Measurements from ENCODE around the gene LARGE1. TPM values are rescaled to one million over a fixed set of nuclear protein-coding genes. Genes with fewer than 3 reads are reported as not detected.

Gene LARGE1
- total RNA-seq, 4 donors from 2014 or later = 24.9 to 51.0 (median 32.7) TPM

DNA sequence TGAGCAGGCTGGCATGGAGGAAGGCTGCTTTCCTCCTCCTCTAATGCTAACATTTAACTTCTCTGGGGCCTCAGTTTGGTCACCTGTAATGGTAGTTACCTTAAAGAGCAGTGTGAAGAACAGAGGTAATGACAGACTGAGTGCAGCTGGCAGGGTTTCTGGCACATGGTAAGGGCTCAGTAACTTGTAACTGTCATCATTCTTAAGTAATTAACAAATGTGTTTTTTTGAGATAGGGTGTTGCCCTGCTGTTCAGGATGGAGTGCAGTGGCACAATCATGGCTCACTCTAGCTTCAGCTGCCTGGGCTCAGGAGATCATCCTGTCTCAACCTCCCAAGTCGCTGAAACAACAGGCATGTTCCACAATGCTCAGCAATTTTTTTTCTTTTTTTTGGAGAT is 620.1 kb downstream of the LARGE1 start:
- TF ChIP-seq EP300 (IDR thresholded peaks at IDR 0.05) = no peak
- TF ChIP-seq, protein P1, sequence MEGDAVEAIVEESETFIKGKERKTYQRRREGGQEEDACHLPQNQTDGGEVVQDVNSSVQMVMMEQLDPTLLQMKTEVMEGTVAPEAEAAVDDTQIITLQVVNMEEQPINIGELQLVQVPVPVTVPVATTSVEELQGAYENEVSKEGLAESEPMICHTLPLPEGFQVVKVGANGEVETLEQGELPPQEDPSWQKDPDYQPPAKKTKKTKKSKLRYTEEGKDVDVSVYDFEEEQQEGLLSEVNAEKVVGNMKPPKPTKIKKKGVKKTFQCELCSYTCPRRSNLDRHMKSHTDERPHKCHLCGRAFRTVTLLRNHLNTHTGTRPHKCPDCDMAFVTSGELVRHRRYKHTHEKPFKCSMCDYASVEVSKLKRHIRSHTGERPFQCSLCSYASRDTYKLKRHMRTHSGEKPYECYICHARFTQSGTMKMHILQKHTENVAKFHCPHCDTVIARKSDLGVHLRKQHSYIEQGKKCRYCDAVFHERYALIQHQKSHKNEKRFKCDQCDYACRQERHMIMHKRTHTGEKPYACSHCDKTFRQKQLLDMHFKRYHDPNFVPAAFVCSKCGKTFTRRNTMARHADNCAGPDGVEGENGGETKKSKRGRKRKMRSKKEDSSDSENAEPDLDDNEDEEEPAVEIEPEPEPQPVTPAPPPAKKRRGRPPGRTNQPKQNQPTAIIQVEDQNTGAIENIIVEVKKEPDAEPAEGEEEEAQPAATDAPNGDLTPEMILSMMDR (IDR thresholded peaks at IDR 0.05) = no peak
- TF ChIP-seq POLR2A (IDR thresholded peaks at IDR 0.05) = no peak
- H3K9me3 ChIP-seq = no peaks in the 10 kb centered on the region
- H3K4me3 ChIP-seq = no peak overlapping the region
- 57 to 70% methylated on average over 1 of the region's 1 CpG for WGBS, 2 donors
- H3K27me3 ChIP-seq = no peaks in the 10 kb centered on the region
- H3K27ac ChIP-seq = no peak overlapping the region
- H3K4me1 ChIP-seq = peaks cover 0 to 28% (median 5%) of the 10 kb centered on the region in 4 donors
- DNase-seq (ENCODE audit: low spot score in 2 of 2) = no peak
- H3K36me3 ChIP-seq = peaks cover 0 to 30% (median 0%) of the 10 kb centered on the region in 3 donors

- DNase-seq (ENCODE audit: low spot score in 2 of 2) = no peak
- H3K27ac ChIP-seq = no peak overlapping the region
- 60 to 76% methylated on average over 7 of the region's 7 CpGs for WGBS, 2 donors
- H3K4me1 ChIP-seq = peaks cover 0 to 28% (median 5%) of the 10 kb centered on the region in 4 donors
- H3K36me3 ChIP-seq = peaks cover 0 to 35% (median 0%) of the 10 kb centered on the region in 3 donors
- H3K9me3 ChIP-seq = no peaks in the 10 kb centered on the region
- H3K27me3 ChIP-seq = no peaks in the 10 kb centered on the region
- H3K4me3 ChIP-seq = no peak overlapping the region
- TF ChIP-seq, protein P1 (IDR thresholded peaks at IDR 0.05) = no peak
- no peak for TF ChIP-seq EP300 (IDR thresholded peaks at IDR 0.05)
- no peak for TF ChIP-seq POLR2A (IDR thresholded peaks at IDR 0.05)
Observed at GRCh38 chr22:33299245-33299956, 620.9 kb downstream of the LARGE1 start.

DNA sequence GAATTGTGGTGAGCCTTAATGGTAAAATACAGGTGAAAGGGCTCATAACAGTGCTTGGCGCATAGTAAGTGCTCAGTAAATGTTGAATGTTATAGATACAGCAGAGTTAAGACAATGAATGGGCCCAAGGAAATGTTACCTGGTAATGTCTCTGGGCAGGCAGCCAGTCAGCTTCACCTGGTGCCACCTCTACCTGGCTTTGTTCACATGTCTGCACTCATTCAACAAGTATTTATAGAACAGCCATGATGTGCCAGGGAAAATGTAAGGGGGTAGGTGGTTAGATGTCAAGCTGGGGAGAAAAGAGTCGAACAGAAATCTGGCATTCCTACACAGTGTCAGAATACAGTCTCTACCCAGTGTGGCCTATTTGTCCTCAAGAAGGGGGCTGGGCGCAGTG is 623.3 kb downstream of the LARGE1 start:
- no peaks in the 10 kb centered on the region for H3K27me3 ChIP-seq
- TF ChIP-seq POLR2A (IDR thresholded peaks at IDR 0.05) (no peak), EP300 (IDR thresholded peaks at IDR 0.05) (no peak)
- TF ChIP-seq, protein P1 (IDR thresholded peaks at IDR 0.05) = no peak
- H3K4me3 ChIP-seq = no peak overlapping the region
- peaks cover 0 to 48% (median 0%) of the 10 kb centered on the region in 3 donors for H3K36me3 ChIP-seq
- no peak for DNase-seq (ENCODE audit: low spot score in 2 of 2)
- peaks cover 0 to 21% (median 1%) of the 10 kb centered on the region in 4 donors for H3K4me1 ChIP-seq
- H3K27ac ChIP-seq = no peak overlapping the region
- no peaks in the 10 kb centered on the region for H3K9me3 ChIP-seq
- 92 to 96% methylated on average over 3 of the region's 3 CpGs for WGBS, 2 donors

DNA sequence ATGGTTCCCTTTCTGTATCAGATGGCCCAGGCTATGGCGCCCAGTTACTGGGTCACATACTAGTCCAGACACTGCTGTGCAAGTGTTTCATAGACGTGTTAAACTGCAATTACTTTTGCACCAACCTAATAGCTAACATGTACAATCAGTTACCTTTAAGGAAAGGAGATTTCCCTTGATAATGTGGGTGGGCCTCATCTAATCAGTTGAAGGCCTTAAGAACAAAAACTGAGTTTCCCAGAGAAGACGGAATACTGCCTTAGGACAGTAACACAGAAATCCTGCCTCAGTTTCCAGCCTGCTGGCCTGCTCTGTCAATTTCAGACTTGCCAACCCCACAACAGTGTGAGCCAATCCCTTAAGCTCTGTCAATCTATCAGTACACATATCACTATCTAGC is 632.2 kb downstream of the LARGE1 start:
- no peaks in the 10 kb centered on the region for H3K4me1 ChIP-seq
- H3K27me3 ChIP-seq = no peaks in the 10 kb centered on the region
- DNase-seq (ENCODE audit: low spot score in 2 of 2) = no peak
- no peaks in the 10 kb centered on the region for H3K9me3 ChIP-seq
- no peak overlapping the region for H3K4me3 ChIP-seq
- H3K27ac ChIP-seq = no peak overlapping the region
- TF ChIP-seq EP300 (IDR thresholded peaks at IDR 0.05) = no peak
- TF ChIP-seq POLR2A (IDR thresholded peaks at IDR 0.05) = no peak
- TF ChIP-seq, protein P1 (IDR thresholded peaks at IDR 0.05) = no peak
- peaks cover 0 to 46% (median 0%) of the 10 kb centered on the region in 3 donors for H3K36me3 ChIP-seq
- WGBS, 2 donors = 94 to 100% methylated on average over 3 of the region's 3 CpGs

DNA sequence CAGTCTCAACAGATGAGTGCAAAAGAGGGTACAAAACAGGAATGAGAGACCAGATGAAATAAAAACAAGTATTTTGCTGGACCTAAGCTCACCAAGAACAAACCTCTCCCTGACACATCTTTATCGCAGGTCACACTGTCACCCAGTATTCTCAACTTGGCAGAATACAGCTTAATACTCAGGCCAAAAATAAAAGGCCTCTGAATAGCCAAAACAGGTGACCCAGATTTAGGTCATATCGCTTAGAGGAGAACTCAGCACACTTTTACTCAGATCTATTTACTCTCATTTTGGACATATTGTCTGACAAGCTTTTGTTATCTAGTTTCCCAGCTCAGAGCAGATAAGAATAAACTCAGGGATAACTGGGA is 645.2 kb downstream of the LARGE1 start:
- whole genome bisulfite sequencing, 2 donors = 93 to 100% methylated on average over 2 of the region's 2 CpGs
- no peaks in the 10 kb centered on the region for H3K9me3 ChIP-seq
- no peak overlapping the region for H3K4me3 ChIP-seq
- no peak overlapping the region for H3K27ac ChIP-seq
- H3K4me1 ChIP-seq = peaks cover 0 to 17% (median 8%) of the 10 kb centered on the region in 4 donors
- H3K27me3 ChIP-seq = no peaks in the 10 kb centered on the region
- DNase-seq (ENCODE audit: low spot score in 2 of 2) = no peak
- TF ChIP-seq EP300 (IDR thresholded peaks at IDR 0.05) (no peak), POLR2A (IDR thresholded peaks at IDR 0.05) (no peak)
- TF ChIP-seq, protein P1 (IDR thresholded peaks at IDR 0.05) = no peak
- H3K36me3 ChIP-seq = peaks cover 0 to 47% (median 0%) of the 10 kb centered on the region in 3 donors

Measured in tibial nerve (tissue), 4 donors.